Measurements from ENCODE around the gene GJA1.

GRCh38 chr6:121408321-121408720, 27.1 kb upstream of the GJA1 start:
- TF ChIP-seq CTCF (conservative IDR thresholded peaks at IDR 0.05 in 1 of 2, IDR thresholded peaks at IDR 0.05 in 1 of 2; ENCODE audit: low read depth in 1 of 2, low read length in 2 of 2), result no peak
- TF ChIP-seq EZH2 (IDR thresholded peaks at IDR 0.05; ENCODE audit: low read length, missing control alignments), result no peak
